Bronchial epithelial cell (primary cell): ENCODE data around the gene LRRC61. TPM values are rescaled to one million over a fixed set of nuclear protein-coding genes. Genes with fewer than 3 reads are reported as not detected.

ENCODE experiments used
- total RNA-seq: library from RNA; depleted of rRNA; stranded (reverse); fragments of >200 nt; gene quantifications from 2 replicates; pipeline ENCODE4 v1.2.1, GENCODE V29; 2014

Gene LRRC61
- total RNA-seq, 1 donor from 2014 or later: 7.6 TPM

Other genes starting within 250 kb of the LRRC61 start
- 4.2 and 6.4 TPM in 2 replicates for gene ACTR3C, start 190 bp downstream of the LRRC61 start, total RNA-seq
- gene RARRES2, start 18.3 kb downstream of the LRRC61 start, total RNA-seq: 1.1 TPM in 1 of 2 replicates, not detected in the other
- 26.1 and 28.2 TPM in 2 replicates for gene REPIN1, start 45.5 kb downstream of the LRRC61 start, total RNA-seq
- 3.2 and 3.5 TPM in 2 replicates for gene ZNF775, start 56.0 kb downstream of the LRRC61 start, total RNA-seq
- gene GIMAP8, start 127.3 kb downstream of the LRRC61 start, total RNA-seq: under 0.01 TPM in 2 replicates
- not detected in 2 replicates for gene GIMAP7, start 191.5 kb downstream of the LRRC61 start, total RNA-seq
- not detected in 2 replicates for gene GIMAP4, start 244.0 kb downstream of the LRRC61 start, total RNA-seq